Thoracic aorta (tissue), 2 donors: ENCODE measurements around the gene ATP6V0B. TPM values are rescaled to one million over a fixed set of nuclear protein-coding genes. Genes with fewer than 3 reads are reported as not detected.

Source experiments
- ATAC-seq: fragments of 150-250 bp; one replicate; pipeline ENCODE4 v1.8.0; 2017; ENCODE audit warnings: low read depth; ENCODE audit not compliant: insufficient number of reproducible peaks, low FRiP score
- DNase-seq: peaks from one replicate; pipeline ENCODE4 v3.0.0-alpha.2; 2020; ENCODE audit warnings: low spot score
- H3K27ac ChIP-seq, 2 donors: fragments of 200-600 bp; sonication (generic); 1 replicate in 1 of 2; 2 replicates in 1 of 2; pipeline ENCODE4 v1.5.1; 2016; ENCODE audit warnings: mild to moderate bottlenecking in 2 of 2, moderate library complexity in 2 of 2
- H3K27me3 ChIP-seq: fragments of 200-600 bp; sonication (generic); replicated peaks from 2 replicates; pipeline ENCODE4 v1.6.0; 2016; ENCODE audit warnings: mild to moderate bottlenecking; ENCODE audit not compliant: insufficient read depth
- H3K36me3 ChIP-seq: fragments of 200-600 bp; sonication (generic); one replicate; pipeline ENCODE4 v1.5.1; 2016
- H3K4me1 ChIP-seq, 2 donors: fragments of 200-600 bp; sonication (generic); 1 replicate in 1 of 2; 2 replicates in 1 of 2; pipeline versions ENCODE4 v1.5.1 to v1.6.0; 2016; ENCODE audit warnings: low read depth in 2 of 2, mild to moderate bottlenecking in 1 of 2; ENCODE audit not compliant: control insufficient read depth in 1 of 2
- H3K4me3 ChIP-seq: fragments of 200-600 bp; sonication (generic); 2 replicates; pipeline ENCODE4 v1.5.1; 2016; ENCODE audit warnings: mild to moderate bottlenecking
- H3K9me3 ChIP-seq: fragments of 200-600 bp; sonication (generic); 2 replicates; pipeline ENCODE4 v1.5.1; 2016
- CTCF ChIP-seq: fragments of 200-600 bp; sonication (generic); IDR thresholded peaks from one replicate; pipeline ENCODE4 v1.5.1; 2019; ENCODE audit warnings: antibody characterized with exemption
- total RNA-seq, 2 donors: library from RNA; depleted of rRNA; stranded (reverse); fragments of >200 nt; gene quantifications; one replicate each; pipeline versions ENCODE4 v1.1.0 to v1.2.3, GENCODE V29; 2016

The ATP6V0B gene
- total RNA-seq, 2 donors from 2014 or later = 72.3 to 136 TPM

- DNase-seq = no peak
- no peak overlapping the region for H3K4me3 ChIP-seq
- H3K4me1 ChIP-seq = no peaks in the 10 kb centered on the region
- H3K9me3 ChIP-seq = no peaks in the 10 kb centered on the region
- no peaks in the 10 kb centered on the region for H3K27me3 ChIP-seq
- H3K36me3 ChIP-seq = peaks cover 47% of the 10 kb centered on the region
- H3K27ac ChIP-seq = no peak overlapping the region
- ATAC-seq = no peak
- no peak for TF ChIP-seq CTCF
Measured at GRCh38 chr1:43958351-43959255, 16.2 kb upstream of the ATP6V0B start.

- no peak for ATAC-seq
- no peak for TF ChIP-seq CTCF
- Histone ChIP-seq H3K36me3 (peaks cover 54% of the 10 kb centered on the region), H3K4me3 (no peak overlapping the region), H3K9me3 (no peaks in the 10 kb centered on the region), H3K4me1 (no peaks in the 10 kb centered on the region), H3K27me3 (no peaks in the 10 kb centered on the region), H3K27ac (no peak overlapping the region)
- no peak for DNase-seq
Measured at GRCh38 chr1:43960798-43961197, 14.0 kb upstream of the ATP6V0B start.

DNA sequence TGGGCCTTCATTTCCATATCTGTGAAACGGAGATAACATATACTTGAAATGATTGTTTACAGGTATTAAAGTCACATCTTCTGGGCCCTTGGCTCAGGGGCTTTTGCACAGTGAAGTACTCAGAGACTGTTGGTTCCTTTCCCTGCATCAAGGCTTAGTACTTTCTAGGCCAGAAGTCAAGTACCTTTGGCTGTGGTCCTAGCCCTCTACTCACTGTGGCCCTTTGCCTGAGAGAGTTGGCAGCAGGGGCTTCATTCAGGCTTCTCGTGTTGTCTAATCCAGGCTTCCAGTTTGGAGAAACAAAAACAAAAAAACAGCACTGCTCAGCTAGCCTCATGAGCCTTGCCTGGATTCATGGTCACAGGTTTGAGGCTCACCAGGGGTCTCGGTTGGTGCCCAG is 13.1 kb upstream of the ATP6V0B start:
- TF ChIP-seq CTCF = no peak
- Histone ChIP-seq H3K4me3 (no peak overlapping the region), H3K27me3 (no peaks in the 10 kb centered on the region), H3K4me1 (no peaks in the 10 kb centered on the region), H3K36me3 (peaks cover 51% of the 10 kb centered on the region), H3K27ac (no peak overlapping the region), H3K9me3 (no peaks in the 10 kb centered on the region)
- DNase-seq = no peak
- ATAC-seq = no peak

DNA sequence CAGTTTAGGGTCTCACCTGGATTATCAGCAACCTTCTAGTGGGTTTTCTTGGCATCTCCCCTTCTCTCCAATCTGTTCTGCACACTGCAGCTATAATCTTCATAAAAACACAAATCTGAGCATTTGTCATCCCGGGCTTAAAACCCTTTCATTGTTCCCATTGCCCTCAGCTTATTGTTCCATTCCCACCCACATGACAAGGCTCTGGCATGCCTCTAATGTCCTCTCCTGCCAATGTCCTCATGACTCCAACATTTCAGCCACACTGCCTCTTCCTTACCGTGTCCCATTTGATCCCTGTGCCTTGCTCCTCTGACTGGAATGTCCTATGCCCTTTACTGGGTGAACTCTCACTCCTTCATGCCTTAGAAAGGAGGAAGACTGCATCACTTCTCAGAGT is 12.4 kb upstream of the ATP6V0B start:
- no peak overlapping the region for H3K4me3 ChIP-seq
- no peak overlapping the region for H3K27ac ChIP-seq
- no peaks in the 10 kb centered on the region for H3K27me3 ChIP-seq
- ATAC-seq (no peak), DNase-seq (no peak)
- H3K9me3 ChIP-seq = no peaks in the 10 kb centered on the region
- H3K36me3 ChIP-seq = peaks cover 51% of the 10 kb centered on the region
- no peaks in the 10 kb centered on the region for H3K4me1 ChIP-seq
- no peak for TF ChIP-seq CTCF

GRCh38 chr1:43963006-43963405 is 11.8 kb upstream of the ATP6V0B start:
- ATAC-seq (no peak), DNase-seq (no peak)
- peaks cover 48% of the 10 kb centered on the region for H3K36me3 ChIP-seq
- H3K4me3 ChIP-seq = no peak overlapping the region
- H3K4me1 ChIP-seq = no peaks in the 10 kb centered on the region
- no peaks in the 10 kb centered on the region for H3K9me3 ChIP-seq
- H3K27ac ChIP-seq = no peak overlapping the region
- TF ChIP-seq CTCF = no peak
- no peaks in the 10 kb centered on the region for H3K27me3 ChIP-seq
